Astrocyte of the spinal cord (primary cell): ENCODE results near the gene RFX4.

Experiments used
- DNase-seq: peaks from one replicate; pipeline ENCODE4 v3.0.0; 2011; ENCODE audit warnings: low read depth, low spot score
- H3K4me3 ChIP-seq: 2 replicates; pipeline ENCODE4 v1.5.1; 2011; ENCODE audit warnings: low read depth, mild to moderate bottlenecking, low read length, moderate library complexity
- in situ Hi-C: cut with HindIII; loops from 2 replicates; pipeline ENCODE4 v1.10.0; 2017; ENCODE audit warnings: low sequenced_read_pairs
- TF ChIP-seq, protein P1 (sequence below): IDR thresholded peaks from 2 replicates; pipeline ENCODE4 v1.5.1; 2012; ENCODE audit warnings: low read depth, mild to moderate bottlenecking, low read length, inconsistent platforms

Gene RFX4

DNA sequence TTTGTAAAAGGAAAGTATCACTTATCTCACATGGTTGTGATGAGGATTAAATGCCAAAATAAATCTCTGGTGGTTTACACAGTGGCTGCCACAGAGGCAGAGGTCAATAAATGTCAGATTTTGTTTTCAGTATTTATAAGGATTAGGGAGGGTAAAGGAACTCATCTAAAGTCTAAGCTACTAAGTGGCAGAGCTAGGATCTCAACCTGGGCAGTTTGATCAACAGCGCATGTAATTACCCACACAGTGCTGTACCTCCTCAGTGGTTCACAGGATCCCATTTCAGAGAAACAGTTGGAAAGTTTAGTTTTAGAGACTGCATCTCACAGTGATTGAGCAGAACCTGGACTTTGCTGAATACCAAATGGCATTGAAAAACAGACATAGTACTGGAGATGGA lies 146.8 kb downstream of the RFX4 start:
- TF ChIP-seq, protein P1, sequence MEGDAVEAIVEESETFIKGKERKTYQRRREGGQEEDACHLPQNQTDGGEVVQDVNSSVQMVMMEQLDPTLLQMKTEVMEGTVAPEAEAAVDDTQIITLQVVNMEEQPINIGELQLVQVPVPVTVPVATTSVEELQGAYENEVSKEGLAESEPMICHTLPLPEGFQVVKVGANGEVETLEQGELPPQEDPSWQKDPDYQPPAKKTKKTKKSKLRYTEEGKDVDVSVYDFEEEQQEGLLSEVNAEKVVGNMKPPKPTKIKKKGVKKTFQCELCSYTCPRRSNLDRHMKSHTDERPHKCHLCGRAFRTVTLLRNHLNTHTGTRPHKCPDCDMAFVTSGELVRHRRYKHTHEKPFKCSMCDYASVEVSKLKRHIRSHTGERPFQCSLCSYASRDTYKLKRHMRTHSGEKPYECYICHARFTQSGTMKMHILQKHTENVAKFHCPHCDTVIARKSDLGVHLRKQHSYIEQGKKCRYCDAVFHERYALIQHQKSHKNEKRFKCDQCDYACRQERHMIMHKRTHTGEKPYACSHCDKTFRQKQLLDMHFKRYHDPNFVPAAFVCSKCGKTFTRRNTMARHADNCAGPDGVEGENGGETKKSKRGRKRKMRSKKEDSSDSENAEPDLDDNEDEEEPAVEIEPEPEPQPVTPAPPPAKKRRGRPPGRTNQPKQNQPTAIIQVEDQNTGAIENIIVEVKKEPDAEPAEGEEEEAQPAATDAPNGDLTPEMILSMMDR: no peak
- in situ Hi-C loops: no loop called here
- no peak overlapping the region for H3K4me3 ChIP-seq
- no peak for DNase-seq

DNA sequence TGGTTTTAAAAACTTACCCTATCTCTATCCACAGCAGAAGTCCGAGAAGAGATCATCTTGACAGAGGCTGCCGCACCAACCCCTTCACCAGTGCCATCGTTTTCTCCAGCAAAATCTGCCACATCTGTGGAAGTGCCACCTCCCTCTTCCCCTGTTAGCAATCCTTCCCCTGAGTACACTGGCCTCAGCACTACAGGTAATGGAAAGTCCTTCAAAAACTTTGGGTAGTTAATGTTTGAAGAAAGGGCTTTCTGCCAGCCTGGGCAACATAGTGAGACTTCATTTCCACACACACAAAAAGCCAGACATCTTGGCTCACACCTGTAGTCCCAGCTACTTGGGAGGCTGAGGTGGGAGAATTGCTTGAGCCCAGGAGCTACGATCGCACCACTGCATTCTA lies 150.1 kb downstream of the RFX4 start:
- in situ Hi-C loops: no loop called here
- no peak overlapping the region for H3K4me3 ChIP-seq
- DNase-seq: no peak
- TF ChIP-seq, protein P1: no peak

DNA sequence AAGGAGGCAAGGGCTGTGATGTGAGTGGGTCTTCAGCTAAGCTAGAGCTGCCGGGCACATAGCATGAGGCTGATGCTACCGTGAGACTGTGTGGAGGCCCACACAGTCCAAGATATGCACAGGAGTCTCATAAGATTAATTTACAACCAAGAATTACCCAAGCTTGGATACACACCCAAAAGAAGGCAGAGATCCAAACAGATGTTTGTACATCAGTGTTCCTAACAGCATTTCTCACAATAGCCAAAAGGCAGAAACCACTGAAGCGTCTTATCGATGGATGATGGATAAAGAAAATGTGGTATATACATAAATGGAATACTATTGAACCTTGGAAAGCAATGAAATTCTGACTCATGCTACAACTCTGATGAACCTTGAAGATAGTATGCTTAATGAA lies 150.9 kb downstream of the RFX4 start:
- TF ChIP-seq, protein P1: no peak
- no peak for DNase-seq
- in situ Hi-C loops: no loop called here
- no peak overlapping the region for H3K4me3 ChIP-seq

DNA sequence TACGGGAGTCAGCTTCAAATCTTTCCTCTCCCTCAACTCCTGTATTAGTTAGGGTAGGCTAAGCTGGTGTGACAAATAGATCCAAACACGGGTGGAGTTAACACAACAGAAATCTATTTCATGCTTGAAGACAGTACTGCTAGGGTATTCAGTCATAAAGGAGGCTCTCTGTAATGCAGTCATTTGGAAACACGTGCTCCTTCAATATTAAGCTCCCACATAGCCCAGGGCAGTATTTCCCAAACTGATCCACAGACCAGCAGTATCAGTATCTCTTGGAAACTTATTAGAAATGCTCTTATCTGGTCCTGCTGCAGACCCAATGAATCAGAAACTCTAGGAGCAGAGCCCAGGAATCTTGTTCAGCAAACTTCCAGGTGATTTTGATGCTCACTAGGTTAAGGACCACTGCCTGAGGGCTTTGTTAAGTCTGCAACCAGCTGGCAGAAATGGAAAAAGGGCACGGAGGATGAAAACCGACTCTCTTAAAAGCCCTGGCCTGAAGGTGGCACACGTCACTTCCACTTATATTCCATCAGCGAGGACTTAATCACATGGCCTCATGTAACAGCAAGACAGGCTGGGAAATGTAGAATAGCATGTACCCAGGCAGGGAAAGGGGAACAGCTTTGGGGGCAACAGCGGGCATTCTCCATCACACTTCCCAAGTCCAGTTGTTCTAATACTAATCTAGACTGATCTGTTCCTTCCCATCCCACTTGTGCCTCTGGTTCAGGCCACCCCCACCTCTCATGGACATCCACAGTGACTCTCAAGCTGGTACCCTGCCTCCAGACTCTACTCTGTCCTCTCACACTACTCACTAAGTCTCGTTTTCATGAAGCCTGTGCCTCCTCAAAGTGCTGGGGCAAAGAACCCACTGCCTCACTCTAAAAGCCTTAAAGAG lies 153.5 kb downstream of the RFX4 start:
- no peak overlapping the region for H3K4me3 ChIP-seq
- in situ Hi-C loops: no loop called here
- TF ChIP-seq, protein P1: no peak
- DNase-seq: no peak

DNA sequence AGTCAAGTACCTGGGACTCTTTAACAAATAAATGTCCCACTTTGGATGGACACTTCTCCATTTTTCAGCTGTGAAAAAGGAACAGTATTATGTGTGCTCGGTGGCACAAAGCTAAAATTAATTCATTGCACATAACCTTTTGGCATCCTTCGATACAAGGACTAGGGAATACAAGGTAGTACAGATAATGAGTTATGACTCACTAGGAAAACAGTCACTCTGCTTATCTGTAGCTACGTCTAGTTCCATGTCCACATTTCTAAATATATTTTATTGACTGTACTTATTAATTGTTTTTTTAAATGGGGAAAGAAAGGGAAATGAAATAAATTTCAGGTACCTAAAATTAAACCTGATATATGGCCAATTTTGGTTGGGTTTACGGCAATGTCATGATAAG lies 156.5 kb downstream of the RFX4 start:
- no peak overlapping the region for H3K4me3 ChIP-seq
- in situ Hi-C loops: no loop called here
- no peak for DNase-seq
- TF ChIP-seq, protein P1: no peak

DNA sequence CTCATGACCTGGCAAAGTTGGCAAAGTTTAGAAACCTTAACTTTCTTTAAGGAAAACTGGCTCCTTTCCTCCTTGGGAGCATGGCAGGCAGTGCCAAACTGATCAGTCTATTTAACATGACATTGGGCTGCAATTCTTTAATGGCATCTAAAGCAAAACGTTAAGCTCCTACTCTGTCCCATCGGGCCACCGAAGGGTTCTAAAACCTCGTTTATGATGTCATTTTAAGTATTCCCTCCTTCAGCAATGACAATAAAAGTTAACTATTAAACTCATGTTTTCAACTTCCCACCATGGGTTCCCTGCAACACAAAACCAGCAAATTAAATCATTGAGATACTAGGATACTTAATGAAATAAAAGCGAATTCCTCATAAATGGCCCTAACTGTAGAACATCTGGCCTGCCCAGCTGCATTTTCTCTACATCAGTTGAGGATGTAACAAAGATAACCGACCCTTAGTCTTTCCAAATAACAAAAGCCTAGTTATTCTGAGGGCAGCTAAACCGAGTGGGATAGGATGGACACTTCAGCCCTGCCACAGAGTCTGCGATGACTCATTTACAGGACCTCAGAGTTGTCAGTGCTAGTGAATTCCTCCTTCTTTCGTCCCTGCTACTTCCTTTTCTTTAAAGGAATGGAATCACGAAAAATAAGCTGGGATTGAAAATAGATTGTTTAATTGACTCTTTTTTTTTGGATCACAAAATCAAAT lies 157.2 kb downstream of the RFX4 start:
- no peak overlapping the region for H3K4me3 ChIP-seq
- DNase-seq: no peak
- in situ Hi-C loops: no loop called here
- TF ChIP-seq, protein P1: no peak
